Stomach (tissue), 9 donors: ENCODE data around the gene SLC26A2. TPM values are rescaled to one million over a fixed set of nuclear protein-coding genes. Genes with fewer than 3 reads are reported as not detected.

Experiments used
- DNase-seq, 2 donors: peaks; one replicate each; pipeline versions ENCODE4 v3.0.0 to v3.0.0-alpha.2; 2013 to 2019
- H3K27ac ChIP-seq, 5 donors: fragments of 200-600 bp in 4 of 5; sonication (generic) in 4 of 5; one replicate each; pipeline ENCODE4 v1.5.1; 2013 to 2019; ENCODE audit warnings: mild to moderate bottlenecking in 1 of 5, moderate library complexity in 1 of 5
- H3K27me3 ChIP-seq, 3 donors: fragments of 200-600 bp; sonication (generic); one replicate each; pipeline ENCODE4 v1.5.1; 2017 to 2019; ENCODE audit warnings: mixed run types in 1 of 3
- H3K36me3 ChIP-seq, 4 donors: fragments of 200-600 bp; sonication (generic); 1 replicate in 3 of 4; 2 replicates in 1 of 4; pipeline ENCODE4 v1.5.1; 2016 to 2019
- H3K4me1 ChIP-seq, 4 donors: fragments of 200-600 bp; sonication (generic); one replicate each; pipeline ENCODE4 v1.5.1; 2016 to 2019
- H3K4me3 ChIP-seq, 4 donors: fragments of 200-600 bp; sonication (generic) in 3 of 4; one replicate each; pipeline ENCODE4 v1.5.1; 2016 to 2019; ENCODE audit warnings: mild to moderate bottlenecking in 1 of 4
- H3K9me3 ChIP-seq, 4 donors: fragments of 200-600 bp; sonication (generic); one replicate each; pipeline ENCODE4 v1.5.1; 2016 to 2019
- CTCF ChIP-seq, 7 experiments: fragments of 450-650 bp in 4 of 7; fragments of 200-600 bp in 3 of 7; sonication (generic) in 3 of 7; IDR thresholded peaks; one replicate each; pipeline ENCODE4 v1.5.1; 2016 to 2019; ENCODE audit warnings: antibody characterized with exemption in 7 of 7, control low read depth in 2 of 7, mild to moderate bottlenecking in 1 of 7
- EP300 ChIP-seq: sonication (generic); formaldehyde crosslinking; IDR thresholded peaks from one replicate; pipeline ENCODE4 v1.6.1; 2017; ENCODE audit warnings: antibody characterized with exemption
- POLR2A ChIP-seq, 4 donors: fragments of 450-650 bp; IDR thresholded peaks; one replicate each; pipeline ENCODE4 v1.6.1; 2016; ENCODE audit warnings: antibody characterized with exemption in 4 of 4, control low read depth in 2 of 4, mild to moderate bottlenecking in 1 of 4, moderate library complexity in 1 of 4
- POLR2AphosphoS5 ChIP-seq, 3 donors: sonication (generic); formaldehyde crosslinking; IDR thresholded peaks; one replicate each; pipeline ENCODE4 v1.6.1; 2016; ENCODE audit warnings: antibody characterized with exemption in 3 of 3
- WGBS, 5 donors: extraction: QIAGEN DNeasy Blood & Tissue Kit in 3 of 5; methylation state at CpG; one replicate each; pipeline versions ENCODE4 v1.1.5 to v1.1.7; 2013 to 2018; 5-methylcytosine and 5-hydroxymethylcytosine counted together
- intact Hi-C: fragments of 100-400 bp; cut with DNase I; formaldehyde crosslinking; loops from one replicate; pipeline ENCODE4 v1.15.1; 2023; ENCODE audit warnings: low total_unique reads
- polyA plus RNA-seq, 3 donors: library from polyadenylated mRNA; stranded (reverse); fragments of 200-250 nt; gene quantifications; one replicate each; pipeline ENCODE4 v1.2.3, GENCODE V29; 2013
- total RNA-seq, 5 donors: library from RNA; depleted of rRNA; stranded (reverse); fragments of >200 nt; gene quantifications; one replicate each; pipeline versions ENCODE4 v1.1.0 to v1.2.3, GENCODE V29; 2014 to 2016
- donor health status: healthy with polysubstance abuse.
- donor health status: Bipolar disorder and iron deficiency.
- donor health status: healthy.

Gene SLC26A2
- total and polyA plus RNA-seq, 8 donors = 0.81 to 135 (median 7.5) TPM

- no peaks in the 10 kb centered on the region for H3K36me3 ChIP-seq
- intact Hi-C loops = no loop called here
- H3K9me3 ChIP-seq = no peaks in the 10 kb centered on the region
- DNase-seq = no peak
- H3K4me3 ChIP-seq = no peak overlapping the region
- no peaks in the 10 kb centered on the region for H3K27me3 ChIP-seq
- peaks cover 0 to 9% (median 0%) of the 10 kb centered on the region in 4 donors for H3K4me1 ChIP-seq
- H3K27ac ChIP-seq = no peak overlapping the region
- 75 to 84% (median 77%) methylated on average over 7 of the region's 7 CpGs for WGBS, 5 donors
- no peak for TF ChIP-seq POLR2AphosphoS5 (IDR thresholded peaks at IDR 0.05)
- TF ChIP-seq POLR2A (IDR thresholded peaks at IDR 0.05) = no peak
- TF ChIP-seq CTCF (IDR thresholded peaks at IDR 0.05) = no peak
- TF ChIP-seq EP300 = no peak
Observed at GRCh38 chr5:149913436-149914419, 46.8 kb upstream of the SLC26A2 start.

- H3K36me3 ChIP-seq = no peaks in the 10 kb centered on the region
- H3K4me1 ChIP-seq = peaks cover 0 to 9% (median 0%) of the 10 kb centered on the region in 4 donors
- no peaks in the 10 kb centered on the region for H3K9me3 ChIP-seq
- TF ChIP-seq POLR2AphosphoS5 (IDR thresholded peaks at IDR 0.05) = no peak
- TF ChIP-seq POLR2A (IDR thresholded peaks at IDR 0.05) = no peak
- no peak for TF ChIP-seq CTCF (IDR thresholded peaks at IDR 0.05)
- TF ChIP-seq EP300 = no peak
- intact Hi-C loops = no loop called here
- no peak overlapping the region for H3K4me3 ChIP-seq
- 83 to 89% (median 88%) methylated on average over 7 of the region's 7 CpGs for whole genome bisulfite sequencing, 5 donors
- H3K27ac ChIP-seq = no peak overlapping the region
- no peak for DNase-seq
- H3K27me3 ChIP-seq = no peaks in the 10 kb centered on the region
Observed at GRCh38 chr5:149915392-149916260, 44.9 kb upstream of the SLC26A2 start.

DNA sequence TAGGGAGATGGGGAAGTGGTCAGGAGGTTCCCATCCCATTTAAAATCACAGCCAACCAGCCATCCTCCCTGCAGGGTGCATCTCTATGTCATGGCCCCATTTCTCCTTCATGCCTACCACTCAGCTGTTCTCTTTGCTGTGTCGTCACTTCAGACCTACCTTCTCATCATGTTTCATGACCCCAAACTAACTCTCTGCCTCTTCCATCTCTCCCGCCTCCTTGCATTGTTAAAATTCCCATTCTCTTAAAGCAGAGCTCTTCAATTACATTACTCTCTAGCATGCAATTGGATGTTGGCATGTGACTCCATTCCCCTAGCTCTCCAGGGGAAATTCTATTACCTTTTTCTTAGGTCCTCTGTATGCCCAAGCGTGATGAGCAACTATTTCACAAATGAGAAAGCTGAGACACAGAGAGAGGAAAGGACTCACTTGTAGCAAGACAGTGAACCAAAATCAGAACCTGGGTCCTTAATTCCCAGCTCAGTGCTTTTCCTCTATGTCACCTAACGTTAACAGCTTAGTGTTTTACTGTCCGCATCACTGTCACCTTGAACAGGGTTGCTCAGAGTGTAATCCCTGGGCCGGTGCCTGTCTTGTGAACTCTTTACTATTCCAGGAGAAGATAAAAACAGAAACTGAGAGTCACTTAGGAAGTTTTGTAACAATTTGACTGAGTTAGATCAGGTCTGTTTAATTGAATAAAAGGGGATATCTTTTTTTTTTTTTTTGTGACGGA lies 44.1 kb upstream of the SLC26A2 start:
- intact Hi-C loops = no loop called here
- WGBS, 5 donors = 90 to 93% (median 92%) methylated on average over 7 of the region's 7 CpGs

More for the DNA sequence above, 44.1 kb upstream of the SLC26A2 start:
- DNase-seq = no peak
- H3K4me1 ChIP-seq = peaks cover 0 to 9% (median 0%) of the 10 kb centered on the region in 4 donors
- H3K27ac ChIP-seq = no peak overlapping the region
- no peak for TF ChIP-seq POLR2A (IDR thresholded peaks at IDR 0.05)
- TF ChIP-seq POLR2AphosphoS5 (IDR thresholded peaks at IDR 0.05) = no peak
- TF ChIP-seq CTCF (IDR thresholded peaks at IDR 0.05) = no peak
- no peak for TF ChIP-seq EP300
- H3K27me3 ChIP-seq = no peaks in the 10 kb centered on the region
- no peak overlapping the region for H3K4me3 ChIP-seq
- no peaks in the 10 kb centered on the region for H3K36me3 ChIP-seq
- H3K9me3 ChIP-seq = no peaks in the 10 kb centered on the region
